WTC11 (cell line): Measurements from ENCODE around the gene NADK2. TPM values are rescaled to one million over a fixed set of nuclear protein-coding genes. Genes with fewer than 3 reads are reported as not detected.
A peak's percentile ranks its signal among the peaks of the same experiment; 100 is the strongest.

ENCODE experiments used
- ATAC-seq: fragments of 200-7000 bp; cut with Tn5 transposase; 2 replicates; pipeline ENCODE4 v1.10.0; 2021; ENCODE audit warnings: mild to moderate bottlenecking, moderate library complexity
- CTCF ChIA-PET: fragments of 300-600 bp; sonication (Branson Sonifier 250); formaldehyde crosslinking; loops from one replicate; lab custom pipeline; 2021; ENCODE audit warnings: antibody characterized with exemption; lab: Charles Lee
- POLR2A ChIA-PET: fragments of 350-600 bp; sonication (Branson Sonifier 250); formaldehyde crosslinking; loops from one replicate; lab custom pipeline; 2021; ENCODE audit warnings: antibody characterized with exemption; lab: Charles Lee
- DNase-seq: peaks from one replicate; pipeline ENCODE4 v3.0.0; 2021; ENCODE audit warnings: low spot score
- H3K27ac Mint-ChIP-seq: 2 replicates; pipeline ENCODE4 v1.8.0; 2021; ENCODE audit warnings: mixed read lengths
- H3K27me3 Mint-ChIP-seq: 2 replicates; pipeline ENCODE4 v1.8.0; 2021; ENCODE audit warnings: low read depth, mild to moderate bottlenecking, moderate library complexity, mixed read lengths
- H3K36me3 Mint-ChIP-seq: 2 replicates; pipeline ENCODE4 v1.8.0; 2021; ENCODE audit warnings: mixed read lengths
- H3K4me1 Mint-ChIP-seq: 2 replicates; pipeline ENCODE4 v1.8.0; 2022; ENCODE audit warnings: mixed read lengths
- H3K4me3 Mint-ChIP-seq: 2 replicates; pipeline ENCODE4 v1.8.0; 2021; ENCODE audit warnings: mild to moderate bottlenecking, moderate library complexity, mixed read lengths
- H3K9me3 Mint-ChIP-seq: 2 replicates; pipeline ENCODE4 v1.8.0; 2021; ENCODE audit warnings: mixed read lengths
- CREB1 ChIP-seq: sonication (generic); formaldehyde crosslinking; IDR thresholded peaks from 2 replicates; pipeline ENCODE4 v1.8.0; 2023; ENCODE audit warnings: mild to moderate bottlenecking, missing genetic modification reagents
- EMX1 ChIP-seq: fragments of 250-450 bp; sonication (Bioruptor Pico); IDR thresholded peaks from 2 replicates; pipeline ENCODE4 v1.8.0; 2021; ENCODE audit warnings: mild to moderate bottlenecking
- GABPB1 ChIP-seq: sonication (generic); formaldehyde crosslinking; IDR thresholded peaks from 2 replicates; pipeline ENCODE4 v1.8.1; 2023; ENCODE audit warnings: mild to moderate bottlenecking, missing genetic modification reagents
- NFYB ChIP-seq: sonication (generic); formaldehyde crosslinking; conservative IDR thresholded peaks from 2 replicates; pipeline ENCODE4 v1.8.0; 2022; ENCODE audit warnings: low read depth, missing genetic modification reagents
- NR1H2 ChIP-seq: sonication (generic); formaldehyde crosslinking; IDR thresholded peaks from 2 replicates; pipeline ENCODE4 v1.9.0; 2021; ENCODE audit warnings: mild to moderate bottlenecking, moderate library complexity, missing genetic modification reagents
- PRRX2 ChIP-seq: fragments of 250-450 bp; sonication (Bioruptor Pico); IDR thresholded peaks from 2 replicates; pipeline ENCODE4 v1.8.0; 2021; ENCODE audit warnings: mild to moderate bottlenecking
- SP1 ChIP-seq: sonication (generic); formaldehyde crosslinking; conservative IDR thresholded peaks from 2 replicates; pipeline ENCODE4 v1.8.1; 2022; ENCODE audit warnings: missing genetic modification reagents
- TCF7 ChIP-seq: sonication (generic); formaldehyde crosslinking; IDR thresholded peaks from 2 replicates; pipeline ENCODE4 v1.8.0; 2022; ENCODE audit warnings: mild to moderate bottlenecking, low read depth, missing genetic modification reagents, moderate library complexity
- ZNF416 ChIP-seq: fragments of 250-450 bp; sonication (Bioruptor Pico); IDR thresholded peaks from 2 replicates; pipeline ENCODE4 v1.9.0; 2021; ENCODE audit warnings: mild to moderate bottlenecking, inconsistent platforms
- total RNA-seq: library from RNA; stranded (reverse); gene quantifications from 3 replicates; pipeline ENCODE4 v1.2.3, GENCODE V29; 2021
- TF ChIP-seq, protein P1 (sequence below): fragments of 250-450 bp; sonication (Bioruptor Pico); IDR thresholded peaks from 2 replicates; pipeline ENCODE4 v2.1.2; 2022; ENCODE audit warnings: mild to moderate bottlenecking, moderate library complexity
- TF ChIP-seq, protein P2 (sequence below): sonication (generic); formaldehyde crosslinking; IDR thresholded peaks from 2 replicates; pipeline ENCODE4 v1.8.0; 2023; ENCODE audit warnings: missing genetic modification reagents
- TF ChIP-seq, protein P3 (sequence below): sonication (generic); formaldehyde crosslinking; IDR thresholded peaks from 2 replicates; pipeline ENCODE4 v1.8.1; 2022; ENCODE audit warnings: mild to moderate bottlenecking, missing genetic modification reagents, moderate library complexity, borderline replicate concordance
- TF ChIP-seq, protein P4 (sequence below): sonication (generic); formaldehyde crosslinking; IDR thresholded peaks from 2 replicates; pipeline ENCODE4 v1.8.0; 2022; ENCODE audit warnings: mild to moderate bottlenecking, missing genetic modification reagents
- TF ChIP-seq, protein P5 (sequence below): sonication (generic); formaldehyde crosslinking; IDR thresholded peaks from 2 replicates; pipeline ENCODE4 v1.8.1; 2022; ENCODE audit warnings: mild to moderate bottlenecking, moderate library complexity, missing genetic modification reagents
- TF ChIP-seq, protein P6 (sequence below): sonication (generic); formaldehyde crosslinking; IDR thresholded peaks from 2 replicates; pipeline ENCODE4 v1.8.1; 2023; ENCODE audit warnings: mild to moderate bottlenecking, missing genetic modification reagents

NADK2 gene
- total RNA-seq, 1 experiment from 2014 or later, result 11.7 TPM

DNA sequence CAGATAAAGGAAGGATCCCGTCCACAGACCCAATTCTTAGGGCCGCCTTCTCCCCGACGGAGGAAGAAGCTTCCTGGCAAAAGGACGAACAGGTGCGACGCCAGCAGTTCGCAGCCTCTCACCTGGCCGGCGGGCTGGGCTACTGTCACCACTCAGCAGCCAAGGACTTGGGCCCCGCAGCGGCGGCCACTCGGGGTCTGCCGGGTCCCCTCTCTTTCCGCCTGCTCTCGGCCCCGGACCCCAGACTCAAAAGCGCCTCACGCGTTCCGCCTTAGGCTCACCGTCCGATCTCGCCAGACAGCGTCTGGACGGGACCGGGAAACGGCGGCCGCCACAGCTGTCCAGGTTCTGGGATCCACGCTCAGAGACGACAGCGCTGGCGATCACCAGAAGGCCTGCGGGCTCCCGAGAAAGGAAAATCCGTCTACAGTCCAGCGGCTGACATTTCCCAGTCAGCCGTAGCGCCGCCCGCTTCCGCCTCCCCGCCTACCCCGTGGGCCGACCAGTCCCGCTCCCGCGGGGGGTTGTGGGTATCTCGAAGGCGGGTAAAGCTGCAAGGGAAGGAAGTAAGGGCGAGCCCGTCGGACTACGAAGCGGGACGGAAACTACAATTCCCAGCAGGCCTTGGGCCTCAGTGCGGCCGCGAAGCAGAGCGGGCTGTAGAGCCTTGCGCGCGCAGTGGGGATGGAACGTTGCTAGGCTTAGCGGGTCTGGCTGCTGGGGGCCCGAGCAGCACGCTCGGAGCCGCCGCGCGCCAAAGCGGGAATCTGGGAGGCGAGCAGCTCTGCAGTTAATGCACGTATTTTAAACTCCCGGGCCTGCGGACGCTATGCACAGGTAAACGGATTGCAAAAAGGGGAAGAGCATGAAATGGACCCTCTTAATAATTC, 90.0 kb downstream of the NADK2 start, which contains the start of the genes LMBRD2 and SKP2 (continued):
- TF ChIP-seq, protein P1, sequence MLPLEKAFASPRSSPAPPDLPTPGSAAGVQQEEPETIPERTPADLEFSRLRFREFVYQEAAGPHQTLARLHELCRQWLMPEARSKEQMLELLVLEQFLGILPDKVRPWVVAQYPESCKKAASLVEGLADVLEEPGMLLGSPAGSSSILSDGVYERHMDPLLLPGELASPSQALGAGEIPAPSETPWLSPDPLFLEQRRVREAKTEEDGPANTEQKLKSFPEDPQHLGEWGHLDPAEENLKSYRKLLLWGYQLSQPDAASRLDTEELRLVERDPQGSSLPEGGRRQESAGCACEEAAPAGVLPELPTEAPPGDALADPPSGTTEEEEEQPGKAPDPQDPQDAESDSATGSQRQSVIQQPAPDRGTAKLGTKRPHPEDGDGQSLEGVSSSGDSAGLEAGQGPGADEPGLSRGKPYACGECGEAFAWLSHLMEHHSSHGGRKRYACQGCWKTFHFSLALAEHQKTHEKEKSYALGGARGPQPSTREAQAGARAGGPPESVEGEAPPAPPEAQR, result no peak

DNA sequence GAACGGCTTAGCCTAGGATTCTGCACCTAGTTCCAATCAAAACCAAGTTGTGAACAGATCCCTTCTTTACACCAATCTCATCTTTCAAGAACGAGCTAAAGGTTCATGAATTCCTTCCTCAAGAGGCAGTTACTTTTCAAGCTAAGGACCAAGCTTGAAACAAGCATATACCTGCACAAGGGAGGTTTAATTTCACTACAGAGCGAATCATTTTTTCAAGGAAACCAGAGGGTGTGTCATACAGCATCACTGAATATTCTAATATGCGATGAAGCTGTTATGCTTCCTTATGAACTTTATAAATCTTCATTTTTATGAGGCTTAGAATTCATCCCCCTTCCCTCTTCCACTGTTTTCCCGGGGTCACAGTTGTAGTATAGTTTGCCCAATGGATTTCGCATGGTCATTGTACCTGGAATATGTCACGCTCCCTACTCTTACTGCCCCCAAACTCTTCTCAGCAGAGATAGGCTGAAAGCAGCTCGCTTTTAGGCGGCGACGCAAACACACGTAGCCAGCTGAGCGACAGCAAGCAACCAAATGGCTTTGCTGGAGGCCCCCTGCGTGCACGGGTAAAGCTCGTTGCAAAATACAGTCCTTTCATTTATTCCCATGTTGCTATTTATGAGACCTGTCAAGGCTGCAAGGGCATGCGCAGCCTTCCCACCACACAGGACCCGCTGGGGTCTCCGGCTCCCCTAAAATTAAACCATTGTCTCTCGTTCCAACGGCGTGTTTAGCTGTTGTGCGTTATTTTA, 90.9 kb downstream of the NADK2 start:
- POLR2A ChIA-PET, result interaction anchor here (1.8 kb wide), 1 partner anchor 90 kb away, joined by 5 read pairs; the partner anchor contains the start of gene NADK2
- H3K27me3 Mint-ChIP-seq, result no peaks in the 10 kb centered on the region
- 0 out of 2 replicates have a peak, but pooled peaks have one; percentile 34 for TF ChIP-seq CREB1
- TF ChIP-seq, protein P2, sequence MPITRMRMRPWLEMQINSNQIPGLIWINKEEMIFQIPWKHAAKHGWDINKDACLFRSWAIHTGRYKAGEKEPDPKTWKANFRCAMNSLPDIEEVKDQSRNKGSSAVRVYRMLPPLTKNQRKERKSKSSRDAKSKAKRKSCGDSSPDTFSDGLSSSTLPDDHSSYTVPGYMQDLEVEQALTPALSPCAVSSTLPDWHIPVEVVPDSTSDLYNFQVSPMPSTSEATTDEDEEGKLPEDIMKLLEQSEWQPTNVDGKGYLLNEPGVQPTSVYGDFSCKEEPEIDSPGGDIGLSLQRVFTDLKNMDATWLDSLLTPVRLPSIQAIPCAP (CRISPR knock-in tag), result no peak
- H3K27ac Mint-ChIP-seq, result peak overlapping the region; percentile 29; the same call in 1 of the 2 replicates
- peak overlapping the region; percentile 86 for H3K4me3 Mint-ChIP-seq
- H3K9me3 Mint-ChIP-seq, result no peaks in the 10 kb centered on the region
- H3K4me1 Mint-ChIP-seq, result peaks cover 13% of the 10 kb centered on the region
- DNase-seq (peak; percentile 54), ATAC-seq (peak; percentile 7; the same call in 1 of the 2 replicates)
- H3K36me3 Mint-ChIP-seq, result peaks cover 15% of the 10 kb centered on the region
- CTCF ChIA-PET, result interaction anchor here (0.9 to 4.0 kb wide), 6 partner anchors 27 to 224 kb away, joined by 3 to 58 read pairs (median 7); partner anchors contain the start of gene NADK2

DNA sequence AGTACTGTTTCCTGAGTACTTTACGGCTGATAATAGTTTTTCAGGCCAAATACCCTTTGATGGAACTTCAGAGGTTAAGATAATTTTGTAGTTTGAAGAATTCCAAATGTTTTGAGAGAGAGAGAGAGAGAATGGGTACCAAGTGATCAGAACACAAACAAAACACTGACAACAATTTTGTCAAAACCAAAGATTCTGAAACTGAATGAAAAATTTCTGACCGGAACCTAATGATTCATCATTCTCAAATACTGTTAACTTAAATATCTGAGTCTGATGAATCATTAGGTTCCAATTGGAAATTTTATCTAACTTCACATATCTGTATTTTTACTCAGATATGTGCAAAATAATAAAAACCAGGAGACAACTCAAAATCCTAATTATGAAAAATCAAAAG, 94.0 kb downstream of the NADK2 start:
- DNase-seq, result no peak
- ChIA-PET CTCF (no interaction called here), POLR2A (no interaction called here)
- H3K36me3 Mint-ChIP-seq, result peaks cover 3% of the 10 kb centered on the region; the same call in 1 of the 2 replicates
- H3K9me3 Mint-ChIP-seq, result no peaks in the 10 kb centered on the region
- H3K4me3 Mint-ChIP-seq, result no peak overlapping the region
- H3K27me3 Mint-ChIP-seq, result no peaks in the 10 kb centered on the region
- H3K4me1 Mint-ChIP-seq, result peaks cover 8% of the 10 kb centered on the region
- no peak overlapping the region for H3K27ac Mint-ChIP-seq
- ATAC-seq, result no peak
- TF ChIP-seq NR1H2 (CRISPR knock-in tag) (no peak), SP1 (CRISPR knock-in tag) (no peak), TCF7 (CRISPR knock-in tag) (no peak), ZNF416 (CRISPR knock-in tag) (no peak), NFYB (CRISPR knock-in tag) (no peak), EMX1 (CRISPR knock-in tag) (no peak), GABPB1 (CRISPR knock-in tag) (no peak), PRRX2 (CRISPR knock-in tag) (no peak)
- TF ChIP-seq, protein P3, sequence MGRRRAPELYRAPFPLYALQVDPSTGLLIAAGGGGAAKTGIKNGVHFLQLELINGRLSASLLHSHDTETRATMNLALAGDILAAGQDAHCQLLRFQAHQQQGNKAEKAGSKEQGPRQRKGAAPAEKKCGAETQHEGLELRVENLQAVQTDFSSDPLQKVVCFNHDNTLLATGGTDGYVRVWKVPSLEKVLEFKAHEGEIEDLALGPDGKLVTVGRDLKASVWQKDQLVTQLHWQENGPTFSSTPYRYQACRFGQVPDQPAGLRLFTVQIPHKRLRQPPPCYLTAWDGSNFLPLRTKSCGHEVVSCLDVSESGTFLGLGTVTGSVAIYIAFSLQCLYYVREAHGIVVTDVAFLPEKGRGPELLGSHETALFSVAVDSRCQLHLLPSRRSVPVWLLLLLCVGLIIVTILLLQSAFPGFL (CRISPR knock-in tag), result no peak
- TF ChIP-seq, protein P4, sequence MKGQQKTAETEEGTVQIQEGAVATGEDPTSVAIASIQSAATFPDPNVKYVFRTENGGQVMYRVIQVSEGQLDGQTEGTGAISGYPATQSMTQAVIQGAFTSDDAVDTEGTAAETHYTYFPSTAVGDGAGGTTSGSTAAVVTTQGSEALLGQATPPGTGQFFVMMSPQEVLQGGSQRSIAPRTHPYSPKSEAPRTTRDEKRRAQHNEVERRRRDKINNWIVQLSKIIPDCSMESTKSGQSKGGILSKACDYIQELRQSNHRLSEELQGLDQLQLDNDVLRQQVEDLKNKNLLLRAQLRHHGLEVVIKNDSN (CRISPR knock-in tag), result no peak
- TF ChIP-seq, protein P5, sequence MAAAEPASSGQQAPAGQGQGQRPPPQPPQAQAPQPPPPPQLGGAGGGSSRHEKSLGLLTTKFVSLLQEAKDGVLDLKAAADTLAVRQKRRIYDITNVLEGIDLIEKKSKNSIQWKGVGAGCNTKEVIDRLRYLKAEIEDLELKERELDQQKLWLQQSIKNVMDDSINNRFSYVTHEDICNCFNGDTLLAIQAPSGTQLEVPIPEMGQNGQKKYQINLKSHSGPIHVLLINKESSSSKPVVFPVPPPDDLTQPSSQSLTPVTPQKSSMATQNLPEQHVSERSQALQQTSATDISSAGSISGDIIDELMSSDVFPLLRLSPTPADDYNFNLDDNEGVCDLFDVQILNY, result no peak
- TF ChIP-seq, protein P6, sequence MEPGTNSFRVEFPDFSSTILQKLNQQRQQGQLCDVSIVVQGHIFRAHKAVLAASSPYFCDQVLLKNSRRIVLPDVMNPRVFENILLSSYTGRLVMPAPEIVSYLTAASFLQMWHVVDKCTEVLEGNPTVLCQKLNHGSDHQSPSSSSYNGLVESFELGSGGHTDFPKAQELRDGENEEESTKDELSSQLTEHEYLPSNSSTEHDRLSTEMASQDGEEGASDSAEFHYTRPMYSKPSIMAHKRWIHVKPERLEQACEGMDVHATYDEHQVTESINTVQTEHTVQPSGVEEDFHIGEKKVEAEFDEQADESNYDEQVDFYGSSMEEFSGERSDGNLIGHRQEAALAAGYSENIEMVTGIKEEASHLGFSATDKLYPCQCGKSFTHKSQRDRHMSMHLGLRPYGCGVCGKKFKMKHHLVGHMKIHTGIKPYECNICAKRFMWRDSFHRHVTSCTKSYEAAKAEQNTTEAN (CRISPR knock-in tag), result no peak
